Measurements from ENCODE around the gene FADS3.

- TF ChIP-seq POLR2A (IDR thresholded peaks at IDR 0.05) (no peak), EP300 (IDR thresholded peaks at IDR 0.05) (no peak), CTCF (IDR thresholded peaks at IDR 0.05) (no peak)
Measured at GRCh38 chr11:61930933-61931332, 39.6 kb upstream of the FADS3 start.

Data from ovary (tissue), 3 donors.